Peyer's patch (tissue), 4 donors: ENCODE results near the gene ARHGAP24.
"Not testable (repeated sequence)": the region's sequence is repeated elsewhere in the genome, so short reads cannot be mapped to it uniquely, and the experiment has no call there.

Source experiments
- CTCF ChIP-seq, 6 experiments: fragments of 450-650 bp in 4 of 6; fragments of 200-600 bp in 2 of 6; sonication (generic) in 1 of 6; IDR thresholded peaks; one replicate each; pipeline ENCODE4 v1.5.1; 2017 to 2019; ENCODE audit warnings: antibody characterized with exemption in 6 of 6, mild to moderate bottlenecking in 3 of 6, moderate library complexity in 1 of 6
- POLR2A ChIP-seq, 2 donors: fragments of 450-650 bp; IDR thresholded peaks; one replicate each; pipeline ENCODE4 v1.5.1; 2017; ENCODE audit warnings: antibody characterized with exemption in 2 of 2, mild to moderate bottlenecking in 2 of 2, moderate library complexity in 2 of 2

DNA sequence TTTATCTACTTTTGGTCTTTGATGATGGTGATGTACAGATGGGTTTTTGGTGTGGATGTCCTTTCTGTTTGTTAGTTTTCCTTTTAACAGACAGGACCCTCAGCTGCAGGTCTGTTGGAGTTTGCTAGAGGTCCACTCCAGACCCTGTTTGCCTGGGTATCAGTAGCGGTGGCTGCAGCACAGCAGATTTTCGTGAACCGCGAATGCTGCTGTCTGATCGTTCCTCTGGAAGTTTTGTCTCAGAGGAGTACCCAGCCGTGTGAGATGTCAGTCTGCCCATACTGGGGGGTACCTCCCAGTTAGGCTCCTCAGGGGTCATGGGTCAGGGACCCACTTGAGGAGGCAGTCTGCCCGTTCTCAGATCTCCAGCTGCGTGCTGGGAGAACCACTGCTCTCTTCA is 191.7 kb downstream of the ARHGAP24 start:
- TF ChIP-seq CTCF, POLR2A (IDR thresholded peaks at IDR 0.05): not testable (repeated sequence)
